Measurements from ENCODE around the gene BCL6. TPM values are rescaled to one million over a fixed set of nuclear protein-coding genes. Genes with fewer than 3 reads are reported as not detected.
"Not testable (repeated sequence)": the region's sequence is repeated elsewhere in the genome, so short reads cannot be mapped to it uniquely, and the experiment has no call there.

Gene BCL6
- total RNA-seq, 1 donor from 2014 or later: 46.2 TPM

GRCh38 chr3:187684444-187684843 lies 60.8 kb downstream of the BCL6 start:
- Mint-ChIP-seq H3K36me3 (ENCODE audit: low read depth, unreplicated experiment) (no peaks in the 10 kb centered on the region), H3K27me3 (ENCODE audit: low read depth, unreplicated experiment) (peaks cover 6% of the 10 kb centered on the region), H3K9me3 (ENCODE audit: unreplicated experiment) (peaks cover 13% of the 10 kb centered on the region), H3K4me3 (ENCODE audit: unreplicated experiment) (no peak overlapping the region), H3K4me1 (ENCODE audit: low read depth, unreplicated experiment) (peaks cover 2% of the 10 kb centered on the region), H3K27ac (ENCODE audit: unreplicated experiment) (no peak overlapping the region)
- no peak for DNase-seq (ENCODE audit: low read depth)
- no peaks in the 10 kb centered on the region for H4K20me1 ChIP-seq (ENCODE audit: insufficient read depth, low read length)
- H3K36me3 ChIP-seq (ENCODE audit: insufficient read depth, low read length): no peaks in the 10 kb centered on the region
- no peak overlapping the region for H3K27ac ChIP-seq (ENCODE audit: low read depth, low read length)
- FAIRE-seq: no peak
- no peak overlapping the region for H2AFZ ChIP-seq (ENCODE audit: low read depth, low read length)
- no peak overlapping the region for H3K9ac ChIP-seq (ENCODE audit: low read length)
- H3K9me3 ChIP-seq (ENCODE audit: insufficient read depth, low read depth, low read length): peaks cover 2% of the 10 kb centered on the region
- no peaks in the 10 kb centered on the region for H3K4me1 ChIP-seq (ENCODE audit: insufficient read depth, low read length)
- no peak overlapping the region for H3K4me3 ChIP-seq (ENCODE audit: insufficient read depth, low read depth, low read length)
- H3K27me3 ChIP-seq (ENCODE audit: insufficient read depth, low read length): peaks cover 21% of the 10 kb centered on the region
- H3K79me2 ChIP-seq (ENCODE audit: insufficient read depth, low read length): no peaks in the 10 kb centered on the region
- no peak for TF ChIP-seq EZH2 (IDR thresholded peaks at IDR 0.05; ENCODE audit: insufficient read depth, low read length)
- TF ChIP-seq, protein P1, sequence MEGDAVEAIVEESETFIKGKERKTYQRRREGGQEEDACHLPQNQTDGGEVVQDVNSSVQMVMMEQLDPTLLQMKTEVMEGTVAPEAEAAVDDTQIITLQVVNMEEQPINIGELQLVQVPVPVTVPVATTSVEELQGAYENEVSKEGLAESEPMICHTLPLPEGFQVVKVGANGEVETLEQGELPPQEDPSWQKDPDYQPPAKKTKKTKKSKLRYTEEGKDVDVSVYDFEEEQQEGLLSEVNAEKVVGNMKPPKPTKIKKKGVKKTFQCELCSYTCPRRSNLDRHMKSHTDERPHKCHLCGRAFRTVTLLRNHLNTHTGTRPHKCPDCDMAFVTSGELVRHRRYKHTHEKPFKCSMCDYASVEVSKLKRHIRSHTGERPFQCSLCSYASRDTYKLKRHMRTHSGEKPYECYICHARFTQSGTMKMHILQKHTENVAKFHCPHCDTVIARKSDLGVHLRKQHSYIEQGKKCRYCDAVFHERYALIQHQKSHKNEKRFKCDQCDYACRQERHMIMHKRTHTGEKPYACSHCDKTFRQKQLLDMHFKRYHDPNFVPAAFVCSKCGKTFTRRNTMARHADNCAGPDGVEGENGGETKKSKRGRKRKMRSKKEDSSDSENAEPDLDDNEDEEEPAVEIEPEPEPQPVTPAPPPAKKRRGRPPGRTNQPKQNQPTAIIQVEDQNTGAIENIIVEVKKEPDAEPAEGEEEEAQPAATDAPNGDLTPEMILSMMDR (IDR thresholded peaks at IDR 0.05; ENCODE audit: insufficient read depth, low read depth, low read length): no peak
- no peak overlapping the region for H3K4me2 ChIP-seq (ENCODE audit: low read length)

GRCh38 chr3:187681756-187682155 lies 63.5 kb downstream of the BCL6 start:
- FAIRE-seq; H2AFZ ChIP-seq (ENCODE audit: low read depth, low read length); H3K36me3 ChIP-seq (ENCODE audit: insufficient read depth, low read length); H3K4me2 ChIP-seq (ENCODE audit: low read length); H3K4me3 Mint-ChIP-seq (ENCODE audit: unreplicated experiment); DNase-seq (ENCODE audit: low read depth); H3K9me3 Mint-ChIP-seq (ENCODE audit: unreplicated experiment); H3K27ac ChIP-seq (ENCODE audit: low read depth, low read length); H3K36me3 Mint-ChIP-seq (ENCODE audit: low read depth, unreplicated experiment); H3K9me3 ChIP-seq (ENCODE audit: insufficient read depth, low read depth, low read length); H3K27ac Mint-ChIP-seq (ENCODE audit: unreplicated experiment); H3K79me2 ChIP-seq (ENCODE audit: insufficient read depth, low read length); H3K4me1 ChIP-seq (ENCODE audit: insufficient read depth, low read length); H3K4me1 Mint-ChIP-seq (ENCODE audit: low read depth, unreplicated experiment); H4K20me1 ChIP-seq (ENCODE audit: insufficient read depth, low read length); H3K4me3 ChIP-seq (ENCODE audit: insufficient read depth, low read depth, low read length); H3K27me3 Mint-ChIP-seq (ENCODE audit: low read depth, unreplicated experiment); H3K9ac ChIP-seq (ENCODE audit: low read length): not testable (repeated sequence)
- H3K27me3 ChIP-seq (ENCODE audit: insufficient read depth, low read length): peaks cover 16% of the 10 kb centered on the region

DNA sequence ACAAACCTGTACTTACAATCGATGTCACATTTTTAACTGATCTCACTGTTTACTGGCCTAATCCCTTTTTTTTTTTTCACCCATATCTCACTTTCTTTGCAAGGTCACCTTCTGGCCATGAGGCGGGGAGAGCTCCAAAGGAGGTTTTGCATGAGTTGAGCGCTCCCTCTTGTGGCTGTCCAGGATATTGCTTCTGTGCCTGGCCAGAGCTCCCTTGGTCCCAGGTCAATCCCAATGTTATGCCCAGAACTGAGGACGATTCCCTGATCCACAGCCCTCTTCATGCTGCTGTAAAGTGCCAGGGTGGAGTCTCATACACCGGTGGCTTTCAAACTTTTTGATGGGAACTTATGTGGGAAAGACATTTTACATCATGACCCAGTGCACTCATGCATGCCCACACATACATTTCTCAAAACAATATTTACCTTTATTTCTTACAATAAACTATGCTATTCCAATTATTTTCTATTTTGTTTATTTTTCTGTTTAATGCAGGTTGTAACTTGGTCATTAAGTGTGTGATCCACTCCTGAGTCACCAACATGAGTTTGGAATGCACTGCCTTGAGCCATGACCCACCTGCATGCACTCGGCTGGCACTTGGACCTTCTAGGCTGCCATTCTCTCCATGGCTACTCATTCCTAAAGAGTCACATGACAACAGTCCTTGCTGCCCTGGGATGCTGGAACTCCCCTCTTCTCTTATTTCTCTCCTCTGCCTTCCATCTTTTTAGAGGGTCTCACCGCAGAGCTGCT lies 65.5 kb downstream of the BCL6 start:
- DNase-seq (ENCODE audit: low read depth) (peak; percentile 31), FAIRE-seq (no peak)
- Mint-ChIP-seq H3K4me3 (ENCODE audit: unreplicated experiment) (no peak overlapping the region), H3K27me3 (ENCODE audit: low read depth, unreplicated experiment) (peaks cover 6% of the 10 kb centered on the region), H3K4me1 (ENCODE audit: low read depth, unreplicated experiment) (peaks cover 4% of the 10 kb centered on the region), H3K9me3 (ENCODE audit: unreplicated experiment) (no peaks in the 10 kb centered on the region), H3K27ac (ENCODE audit: unreplicated experiment) (no peak overlapping the region), H3K36me3 (ENCODE audit: low read depth, unreplicated experiment) (no peaks in the 10 kb centered on the region)
- no peak overlapping the region for H3K4me2 ChIP-seq (ENCODE audit: low read length)
- no peak overlapping the region for H3K4me3 ChIP-seq (ENCODE audit: insufficient read depth, low read depth, low read length)
- no peaks in the 10 kb centered on the region for H4K20me1 ChIP-seq (ENCODE audit: insufficient read depth, low read length)
- no peak overlapping the region for H3K27ac ChIP-seq (ENCODE audit: low read depth, low read length)
- no peak overlapping the region for H2AFZ ChIP-seq (ENCODE audit: low read depth, low read length)
- no peaks in the 10 kb centered on the region for H3K36me3 ChIP-seq (ENCODE audit: insufficient read depth, low read length)
- no peaks in the 10 kb centered on the region for H3K79me2 ChIP-seq (ENCODE audit: insufficient read depth, low read length)
- H3K27me3 ChIP-seq (ENCODE audit: insufficient read depth, low read length): peaks cover 29% of the 10 kb centered on the region
- H3K9me3 ChIP-seq (ENCODE audit: insufficient read depth, low read depth, low read length): no peaks in the 10 kb centered on the region
- H3K4me1 ChIP-seq (ENCODE audit: insufficient read depth, low read length): no peaks in the 10 kb centered on the region
- TF ChIP-seq, protein P1 (IDR thresholded peaks at IDR 0.05; ENCODE audit: insufficient read depth, low read depth, low read length): peak; percentile 92
- TF ChIP-seq EZH2 (IDR thresholded peaks at IDR 0.05; ENCODE audit: insufficient read depth, low read length): no peak
- H3K9ac ChIP-seq (ENCODE audit: low read length): no peak overlapping the region
